ENCODE measurements around the gene RASAL3.

RASAL3 gene

DNA sequence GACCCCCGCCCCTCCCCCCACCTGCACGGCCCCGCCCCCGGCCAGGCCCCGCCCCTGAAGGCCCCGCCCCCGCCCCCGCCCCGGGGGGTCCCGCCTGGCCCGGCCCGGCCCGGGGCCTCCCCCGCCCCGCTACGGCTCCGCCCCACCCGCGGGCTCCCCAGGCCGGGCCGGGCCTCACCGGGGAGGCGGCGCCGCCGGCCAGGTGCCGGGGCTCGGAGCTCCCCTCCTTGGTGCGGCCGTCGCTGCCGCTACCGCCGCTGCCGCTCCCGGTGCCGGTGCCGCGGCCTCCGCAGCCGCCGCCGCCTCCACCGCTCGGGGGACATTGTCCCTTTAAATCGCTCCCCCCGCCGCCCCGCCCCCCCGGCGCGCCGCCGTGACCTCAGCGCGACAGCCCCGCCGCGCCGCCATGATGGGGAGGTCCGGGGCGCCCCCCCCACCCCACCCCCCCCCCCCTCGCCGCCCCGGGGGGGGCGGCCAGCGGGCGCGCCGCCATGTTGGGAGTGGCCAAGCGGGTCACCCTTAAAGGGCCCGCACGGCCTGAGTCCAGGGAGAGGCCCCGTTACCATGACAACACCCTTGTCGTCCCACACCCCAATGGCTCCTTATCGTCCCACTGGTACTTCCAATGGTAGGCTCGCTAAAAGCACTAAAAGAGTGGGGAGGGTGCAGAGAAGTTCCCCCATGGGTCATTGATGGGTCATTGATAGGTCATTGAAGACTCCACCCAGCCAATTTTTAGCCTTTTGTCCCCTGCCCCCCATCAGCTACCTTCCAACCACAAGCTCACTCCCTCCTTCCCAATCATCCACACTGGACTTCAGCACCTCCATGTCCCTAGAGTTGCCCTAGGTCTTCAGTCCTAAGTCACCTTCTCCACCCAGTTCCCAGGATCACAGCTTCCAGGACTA is 14.5 kb downstream of the RASAL3 start, which contains the start of gene WIZ:
TSS of gene WIZ (minus strand) at position 337 of the 908 bp plus-strand sequence. CDS start 1,649 bp downstream, outside the sequence.
- DNase-seq (ENCODE audit: low read depth in 2 of 2) = peak; percentile 74 to 81

DNA sequence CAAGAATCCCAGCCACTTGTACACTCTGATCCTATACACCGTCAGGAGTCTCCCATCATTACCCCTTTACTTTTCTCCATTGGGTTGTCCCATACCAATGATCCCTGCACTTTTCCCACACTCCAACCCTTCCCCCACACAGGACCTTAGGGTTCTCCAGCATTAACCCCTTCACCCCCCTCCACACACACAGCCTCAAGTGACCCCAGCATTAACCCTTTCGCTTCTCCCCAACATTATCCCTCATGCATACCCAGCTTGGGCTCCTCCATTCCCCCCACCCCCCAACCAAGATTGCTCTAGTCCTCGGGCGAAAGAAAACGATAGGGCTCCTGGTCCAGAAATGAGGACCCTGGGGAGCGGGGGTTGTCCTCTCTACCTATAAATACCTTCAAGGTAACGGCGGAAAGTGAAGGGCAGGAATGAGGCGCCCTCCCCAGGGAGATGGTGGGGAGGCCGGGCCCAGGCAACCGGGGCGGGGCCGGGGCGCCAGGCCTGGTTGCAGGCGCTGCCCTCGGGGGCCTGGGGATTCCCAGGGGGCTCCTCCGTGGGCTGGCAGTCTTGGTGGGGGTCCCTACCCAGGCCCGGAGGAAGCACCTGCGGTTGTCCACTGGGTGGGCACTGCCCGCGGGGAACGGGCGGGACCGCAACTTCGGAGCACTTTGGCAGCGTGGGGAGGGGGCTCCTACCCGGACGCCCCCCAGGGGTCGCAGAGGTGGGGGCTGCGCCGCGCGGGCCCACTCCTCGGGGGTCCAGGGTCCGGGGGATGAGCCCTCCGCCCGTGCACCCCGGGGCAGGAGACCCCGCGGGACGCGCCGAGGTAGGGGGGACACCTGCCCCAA is 15.3 kb downstream of the RASAL3 start:
- no peak for DNase-seq (ENCODE audit: low read depth in 2 of 2)

DNA sequence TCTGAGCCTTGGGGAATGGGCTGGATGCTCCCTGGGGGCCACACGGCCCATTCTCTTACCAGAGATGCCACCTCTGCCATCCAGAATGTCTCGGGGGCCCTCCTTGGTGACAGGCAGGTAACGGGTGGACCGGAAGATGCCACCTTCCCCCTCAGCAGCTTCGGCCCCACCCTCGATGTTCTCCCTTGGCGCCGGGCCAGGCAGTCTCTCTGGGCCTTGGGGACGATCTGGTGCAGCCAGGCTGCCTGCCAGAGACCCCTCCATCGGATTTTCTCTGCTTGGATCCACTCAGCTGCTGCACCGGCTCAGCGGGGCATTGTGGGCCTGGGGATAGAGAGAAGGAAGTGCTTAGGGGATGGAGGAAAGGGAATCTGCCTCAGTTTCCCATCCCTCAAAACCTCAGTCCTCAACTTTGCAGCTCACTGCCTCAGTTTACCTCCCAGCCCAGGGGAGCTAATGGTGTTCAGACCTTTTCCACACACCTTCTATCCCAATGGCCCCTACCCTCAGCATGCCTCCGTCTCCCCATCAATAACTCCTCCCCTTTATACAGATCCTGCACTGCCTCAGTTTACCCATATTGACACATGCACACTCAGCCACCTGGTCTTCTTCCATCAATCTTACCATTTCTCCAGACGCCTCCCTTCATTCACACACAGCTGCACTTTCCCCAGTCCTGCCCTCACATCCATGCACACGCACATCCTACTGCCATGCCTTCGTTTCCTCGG is 16.1 kb downstream of the RASAL3 start:
- DNase-seq (ENCODE audit: low read depth in 2 of 2) = no peak

DNA sequence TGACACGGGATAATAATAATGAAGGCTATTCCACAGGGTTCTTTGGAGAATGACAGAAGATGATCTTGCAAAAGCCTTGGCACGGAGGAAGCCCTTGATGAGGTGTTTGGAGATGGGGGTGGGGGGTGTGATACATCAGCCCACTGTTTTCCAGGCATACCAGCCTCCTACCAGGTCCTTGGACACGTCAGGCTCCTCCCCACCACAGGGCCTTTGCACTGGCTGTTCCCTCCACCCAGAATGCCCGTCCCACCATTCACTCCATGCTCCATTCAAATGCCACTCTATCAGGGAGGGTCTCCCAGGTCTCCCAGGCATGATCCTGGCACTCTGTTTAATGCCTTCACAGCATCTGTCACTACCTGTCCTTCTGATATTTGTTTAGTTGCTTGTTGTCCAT is 17.3 kb downstream of the RASAL3 start:
- DNase-seq (ENCODE audit: low read depth in 2 of 2) = no peak

DNA sequence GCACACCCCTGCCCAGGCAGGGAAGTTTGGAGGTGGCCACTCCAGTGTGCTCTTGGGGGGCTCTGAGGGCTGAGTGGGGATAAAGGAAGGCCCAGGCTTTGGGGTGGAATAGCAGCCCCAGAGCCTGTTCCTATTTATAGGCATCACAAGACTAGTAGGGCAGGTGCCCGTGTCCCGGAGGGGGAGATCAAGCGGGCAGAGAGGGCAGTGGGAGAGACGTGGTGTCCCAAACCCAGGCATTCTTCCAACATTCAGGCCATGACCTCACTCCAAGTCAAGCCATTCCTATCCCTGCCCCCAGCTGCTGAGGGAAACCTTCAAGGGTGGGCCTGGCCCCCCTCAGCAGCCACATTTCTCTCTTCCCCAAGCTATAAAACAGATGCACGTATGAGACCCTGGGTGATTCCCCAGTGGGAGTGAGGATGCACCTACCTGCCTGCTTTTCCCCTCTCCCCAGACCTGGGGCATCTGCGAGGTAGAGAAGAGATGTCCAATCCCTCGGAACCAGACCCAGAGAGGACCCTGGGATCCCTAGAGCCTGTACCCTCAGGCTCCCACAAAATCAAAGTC is 18.5 kb downstream of the RASAL3 start:
- no peak for DNase-seq (ENCODE audit: low read depth in 2 of 2)

DNA sequence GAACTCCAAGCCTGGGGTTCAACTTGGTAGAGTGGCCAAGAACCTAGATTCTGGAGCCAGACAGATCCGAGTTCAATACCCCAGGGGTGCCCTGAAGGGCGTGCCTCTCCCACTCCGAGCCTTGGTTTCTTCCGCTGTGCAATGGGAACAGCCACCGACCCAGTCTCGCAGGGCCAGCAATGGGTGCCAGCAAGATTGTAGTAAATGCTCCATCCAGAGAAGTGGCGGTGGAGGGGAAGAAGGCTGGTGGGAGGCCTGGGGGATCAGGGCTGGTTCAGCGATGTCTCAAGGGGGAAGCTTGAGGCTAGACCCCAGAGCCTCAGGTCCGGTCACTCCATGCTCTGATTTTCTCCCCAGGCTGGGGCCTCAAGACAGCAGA is 19.1 kb downstream of the RASAL3 start:
- no peak for DNase-seq (ENCODE audit: low read depth in 2 of 2)

DNA sequence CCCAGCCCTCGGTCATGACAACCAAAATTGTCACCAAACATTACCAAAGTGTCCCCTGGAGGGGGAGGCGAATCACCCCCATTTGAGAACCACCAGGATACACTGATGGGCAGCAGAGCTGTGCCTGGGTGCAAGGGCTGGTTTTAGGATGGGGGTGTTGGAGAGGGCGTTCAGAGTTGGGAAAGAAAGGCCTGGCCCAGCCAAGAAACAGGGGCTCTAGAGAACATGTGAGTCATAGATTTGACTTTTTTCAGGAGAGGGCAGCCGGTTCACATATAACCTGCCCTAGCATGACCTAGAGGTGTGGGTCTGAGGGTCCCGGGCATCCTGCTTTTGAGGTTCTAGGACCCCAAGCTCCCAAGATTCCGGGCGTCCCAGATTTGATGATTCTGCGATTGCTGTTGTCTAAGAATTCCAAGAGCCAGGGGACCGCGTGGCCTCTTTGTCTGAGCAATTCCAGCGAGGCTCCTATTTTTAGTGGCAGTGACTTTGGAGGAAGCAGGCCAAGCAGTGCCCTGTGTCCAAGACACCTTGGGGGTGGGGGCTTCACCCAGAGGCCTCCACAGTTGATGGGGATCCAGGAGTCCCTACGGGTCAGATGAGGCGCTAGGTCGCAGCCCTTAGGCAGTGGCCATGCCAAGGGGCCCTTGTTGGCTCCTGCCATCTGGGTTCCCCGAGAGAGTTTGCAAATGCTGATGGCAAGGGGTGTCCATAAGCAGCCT is 19.7 kb downstream of the RASAL3 start:
- no peak for DNase-seq (ENCODE audit: low read depth in 2 of 2)

DNA sequence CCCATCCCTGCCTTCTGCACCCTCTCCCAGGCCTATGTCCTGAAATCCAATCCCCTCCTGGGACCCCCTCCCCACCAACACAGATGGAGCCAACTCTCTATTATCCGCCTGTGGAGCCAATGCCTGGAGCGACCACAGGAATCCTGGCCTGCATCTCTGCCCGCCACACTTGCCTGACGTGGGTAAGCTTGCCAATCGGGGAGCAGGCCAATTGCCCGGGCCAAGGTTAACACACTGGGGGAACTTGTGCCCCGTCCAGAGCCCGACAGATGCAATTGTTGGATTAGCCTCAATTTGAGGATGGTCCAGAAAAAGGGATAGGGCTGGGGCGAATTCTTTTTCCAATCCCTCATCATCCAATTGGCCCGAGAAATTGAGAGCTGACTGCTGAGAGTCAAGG is 20.5 kb downstream of the RASAL3 start:
- no peak for DNase-seq (ENCODE audit: low read depth in 2 of 2)

DNA sequence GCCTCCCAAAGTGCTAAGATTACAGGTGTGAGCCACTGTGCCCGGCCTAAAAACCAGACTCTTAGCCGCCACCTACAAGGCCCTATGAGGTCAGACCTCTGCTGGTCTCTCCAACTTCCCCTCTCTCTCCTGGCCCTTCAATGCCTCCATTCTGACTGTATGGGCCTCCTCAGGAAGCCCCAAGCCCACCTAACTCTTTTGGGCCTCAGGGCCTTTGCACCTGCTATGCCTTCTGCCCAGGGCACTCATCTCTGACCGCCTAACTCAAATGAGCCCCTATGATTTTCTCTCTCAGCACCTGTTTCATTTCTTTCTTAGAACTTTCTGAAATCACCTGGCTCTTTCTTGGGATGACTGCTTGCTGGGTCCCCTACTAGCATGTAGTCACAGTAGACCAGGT is 21.0 kb downstream of the RASAL3 start:
- no peak for DNase-seq (ENCODE audit: low read depth in 2 of 2)

DNA sequence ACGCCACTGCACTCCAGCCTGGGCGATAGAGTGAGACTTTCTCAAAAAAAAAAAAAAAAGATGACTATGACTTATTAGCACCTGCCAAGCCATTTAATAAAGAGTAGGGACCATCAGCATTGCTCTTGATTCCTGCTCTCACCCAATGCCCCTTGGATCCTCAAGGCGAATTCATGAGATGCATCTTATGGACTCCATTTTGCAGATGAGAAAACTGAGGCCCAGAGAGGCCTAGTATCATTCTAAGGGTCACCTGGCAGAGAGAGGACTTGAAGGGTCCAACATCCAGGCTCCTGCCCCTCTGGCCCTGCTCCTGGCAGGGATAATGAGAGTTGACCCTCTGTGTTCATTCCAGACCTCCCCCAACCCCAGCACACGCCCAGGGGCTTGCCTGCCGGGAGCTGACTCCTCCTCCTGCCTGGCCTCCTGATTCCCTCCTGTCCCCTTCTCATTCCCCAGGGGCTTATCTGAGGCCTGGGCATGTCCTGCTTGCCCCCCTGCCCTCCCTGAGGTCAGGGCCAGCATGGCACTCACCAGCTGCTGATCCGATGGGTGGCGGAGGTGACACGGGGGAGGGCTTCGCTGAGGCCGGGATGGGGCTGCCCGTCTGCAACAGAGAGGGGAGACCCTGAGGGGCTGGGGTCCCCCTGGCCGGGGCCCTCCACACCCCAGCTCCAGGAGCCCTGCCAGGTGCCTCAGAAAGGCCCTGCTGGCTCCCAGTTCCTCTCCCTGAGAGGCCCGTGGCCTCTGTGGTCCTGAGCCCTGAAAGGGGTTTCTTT is 22.0 kb downstream of the RASAL3 start:
- no peak for DNase-seq (ENCODE audit: low read depth in 2 of 2)

DNA sequence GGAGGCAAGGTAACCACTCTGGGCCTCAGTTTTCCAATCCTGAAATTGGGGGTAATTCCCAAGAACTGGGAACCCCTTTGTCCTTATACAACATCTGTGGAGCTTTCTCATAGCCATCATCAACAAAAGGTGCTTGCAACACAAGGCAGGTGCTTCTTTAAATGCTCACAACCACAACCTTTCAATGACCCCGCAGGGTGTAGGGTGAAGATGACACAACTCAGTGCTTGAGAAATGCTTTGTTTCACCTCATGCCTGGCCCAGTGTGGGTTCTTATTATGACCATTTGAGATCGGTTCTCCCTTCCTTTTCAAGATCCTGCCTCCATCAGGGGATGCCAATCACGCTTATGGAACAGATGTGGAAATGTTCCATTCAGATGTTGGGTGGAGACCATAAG is 23.0 kb downstream of the RASAL3 start:
- DNase-seq (ENCODE audit: low read depth in 2 of 2) = no peak

DNA sequence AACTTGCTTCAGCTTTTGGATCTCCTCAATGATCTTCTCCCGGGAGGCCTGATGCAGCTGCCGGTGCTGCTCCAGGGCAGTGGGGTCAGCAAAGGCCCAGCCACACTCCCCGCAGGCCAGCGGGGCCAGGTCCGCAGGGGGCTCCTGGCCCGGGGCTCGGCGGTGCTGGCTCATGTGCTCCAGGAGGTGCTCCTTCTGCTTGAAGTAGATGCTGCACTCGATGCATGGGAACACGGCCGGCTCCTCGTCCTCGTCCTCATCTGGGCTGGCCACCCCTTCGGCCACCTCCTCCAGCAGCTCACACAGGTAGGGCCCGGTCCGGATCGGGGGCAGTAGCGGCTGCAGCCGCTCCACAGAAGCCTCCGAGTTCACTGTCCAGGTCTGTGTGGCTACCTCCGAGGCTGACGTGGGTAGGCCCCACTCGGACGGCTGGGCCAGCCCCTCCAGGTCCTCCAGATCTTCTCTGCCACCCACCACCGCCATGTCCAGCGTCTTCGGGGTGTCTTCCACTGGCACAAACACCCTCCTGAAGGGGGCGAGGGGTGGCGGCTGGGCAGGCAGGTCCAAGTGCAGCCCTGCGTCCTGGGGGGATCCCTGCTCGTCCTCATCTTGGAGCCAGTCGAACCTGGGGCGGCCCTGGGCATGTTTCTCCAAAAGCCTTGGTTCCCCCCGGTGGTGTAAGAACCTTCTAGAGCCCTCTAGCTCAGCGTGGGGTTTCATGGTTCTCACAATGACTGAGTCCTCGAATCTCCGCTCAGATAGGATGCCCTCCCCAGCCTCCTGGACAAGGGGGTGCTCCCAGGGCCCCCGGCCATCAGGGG is 24.3 kb downstream of the RASAL3 start:
- DNase-seq (ENCODE audit: low read depth in 2 of 2) = no peak

DNA sequence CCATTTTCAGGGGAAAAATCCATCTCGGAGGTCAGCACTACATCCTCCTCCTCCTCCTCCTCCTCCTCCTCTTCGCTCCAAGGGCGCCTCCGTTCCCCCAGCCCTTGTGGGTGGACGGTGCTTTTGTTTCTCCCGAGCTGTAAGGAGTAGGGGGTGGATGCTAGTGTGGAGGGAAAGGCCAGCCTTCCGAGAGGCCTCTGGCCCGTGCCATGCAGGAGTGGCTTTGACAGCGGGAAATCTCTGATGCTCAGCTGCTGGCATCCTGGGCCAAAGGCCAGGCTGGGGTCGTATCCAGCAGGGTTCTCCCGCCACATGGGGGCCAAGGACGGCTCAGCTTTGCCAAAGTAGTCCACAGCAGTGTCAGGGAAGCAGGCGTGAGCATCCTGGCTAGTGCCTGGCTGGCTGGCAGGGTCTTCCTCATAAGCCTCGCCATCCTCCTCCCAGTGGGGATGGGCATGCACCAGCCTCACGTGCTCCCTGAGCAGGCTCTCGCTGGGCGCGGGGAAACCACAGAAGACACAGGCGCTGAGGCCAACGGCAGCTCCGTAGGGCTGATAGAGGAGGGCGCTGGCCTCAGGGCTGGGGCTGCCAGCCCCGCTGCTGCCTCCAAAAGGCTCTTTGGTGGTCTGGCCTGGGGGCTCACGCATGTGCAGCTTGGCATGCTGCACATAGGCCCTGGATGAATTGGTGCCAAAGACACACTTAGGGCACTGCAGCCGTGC is 25.1 kb downstream of the RASAL3 start:
- DNase-seq (ENCODE audit: low read depth in 2 of 2) = no peak

DNA sequence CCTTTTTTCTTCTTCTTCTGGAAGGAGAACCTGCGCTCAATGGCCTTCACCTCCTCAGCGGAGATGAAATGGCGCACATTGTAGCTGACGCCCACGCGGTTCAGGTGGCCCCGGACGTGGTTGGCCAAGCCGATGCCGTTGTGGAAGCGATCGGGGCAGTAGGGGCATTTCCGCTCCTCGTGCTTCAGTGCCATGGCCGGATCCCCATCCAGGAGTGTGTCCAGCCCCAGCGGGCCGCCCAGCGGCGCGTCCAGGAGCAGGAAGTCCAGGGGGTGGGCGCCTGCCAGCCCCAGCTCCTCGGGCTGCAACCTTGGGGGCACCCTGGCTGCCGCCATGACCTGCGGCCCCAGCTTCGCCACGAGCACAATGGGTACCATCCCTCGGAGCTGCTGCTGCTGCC is 25.8 kb downstream of the RASAL3 start:
- DNase-seq (ENCODE audit: low read depth in 2 of 2) = no peak

DNA sequence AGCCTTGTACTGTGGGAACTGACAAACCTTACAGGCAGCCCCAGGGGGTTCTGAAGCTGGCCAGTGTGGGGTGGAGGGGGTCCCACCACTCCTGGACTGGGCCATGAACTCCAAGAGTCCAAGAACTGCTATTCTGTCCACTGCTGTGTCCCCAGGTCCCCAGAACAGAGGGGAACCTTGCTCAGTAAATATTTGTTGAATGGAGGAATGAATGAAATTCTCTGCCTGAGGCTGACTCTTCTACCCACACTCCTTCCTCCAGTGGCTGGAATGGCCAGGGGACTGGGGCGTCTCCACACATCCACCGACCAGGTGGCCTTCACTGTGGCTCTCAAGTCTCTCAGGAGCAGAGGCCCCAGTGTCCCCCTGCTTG is 26.2 kb downstream of the RASAL3 start:
- no peak for DNase-seq (ENCODE audit: low read depth in 2 of 2)

DNA sequence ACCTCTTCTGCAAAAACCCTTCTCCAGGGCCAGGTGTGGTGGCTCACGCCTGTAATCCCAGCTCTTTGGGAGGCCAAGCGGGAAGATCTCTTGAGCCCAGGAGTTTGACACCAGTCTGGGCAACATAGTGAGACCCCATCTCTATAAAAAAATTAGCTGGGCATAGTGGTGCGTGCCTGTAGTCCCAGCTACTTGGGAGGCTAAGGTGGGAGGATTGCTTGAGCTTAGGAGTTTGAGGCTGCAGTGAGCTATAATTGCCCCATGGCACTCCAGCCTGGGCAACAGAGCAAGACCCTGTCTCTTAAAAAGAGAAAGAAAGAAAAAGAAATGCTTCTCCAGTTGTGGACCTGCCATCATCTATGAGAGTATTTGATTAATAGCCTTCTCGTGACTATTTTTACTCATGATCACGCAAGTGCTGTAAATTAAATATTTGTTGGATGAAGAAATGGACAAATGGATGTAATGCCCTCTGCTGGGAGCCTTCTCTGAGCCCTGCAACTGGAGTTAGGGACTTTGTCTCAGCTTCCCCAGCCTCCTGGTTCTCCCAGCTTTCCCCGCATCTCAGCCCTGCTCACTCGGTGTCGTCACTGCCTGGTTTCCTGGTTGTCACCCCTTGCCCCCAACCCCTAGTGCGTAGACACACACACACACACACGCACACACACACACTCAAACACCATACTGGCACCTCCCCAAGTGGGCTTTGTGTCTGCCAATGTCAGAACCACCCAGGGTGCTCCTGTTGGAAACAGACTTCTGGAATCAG is 26.8 kb downstream of the RASAL3 start:
- DNase-seq (ENCODE audit: low read depth in 2 of 2) = no peak

DNA sequence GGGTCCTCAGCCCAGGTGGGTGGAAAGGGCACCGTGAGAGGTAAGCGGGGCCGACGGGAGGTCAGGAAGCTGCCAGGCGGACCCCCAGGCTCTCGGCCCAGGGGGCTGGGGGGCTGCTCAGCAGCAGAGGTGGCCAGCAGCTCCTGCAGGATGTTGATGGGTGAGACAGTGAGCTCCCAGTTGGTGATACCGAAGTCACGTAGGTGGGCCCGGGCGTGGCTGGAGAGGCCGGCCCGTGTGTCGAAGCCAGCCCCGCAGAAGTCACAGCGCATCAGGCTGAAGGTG is 27.6 kb downstream of the RASAL3 start:
- DNase-seq (ENCODE audit: low read depth in 2 of 2) = no peak

Measured in stimulated activated CD4-positive, alpha-beta T cell treated with anti-CD3 and anti-CD28 coated beads, Interleukin-4, amount 100 ng/mL, for 48 hours (primary cell).